H9 (cell line): ENCODE results near the gene DNER. TPM values are rescaled to one million over a fixed set of nuclear protein-coding genes. Genes with fewer than 3 reads are reported as not detected.

Source experiments
- DNase-seq: peaks from one replicate; pipeline ENCODE4 v3.0.0-alpha.2; 2017
- H2AFZ ChIP-seq: one replicate; pipeline ENCODE4 v1.6.1; 2013; ENCODE audit warnings: mild to moderate bottlenecking, low read length, control low read depth, moderate library complexity
- H2AK5ac ChIP-seq: 2 replicates; pipeline ENCODE4 v1.6.1; 2013; ENCODE audit warnings: low read length, control low read depth, mixed read lengths; ENCODE audit not compliant: insufficient read length
- H2BK120ac ChIP-seq: one replicate; pipeline ENCODE4 v1.6.1; 2013; ENCODE audit warnings: low read depth, mild to moderate bottlenecking, low read length, control low read depth, inconsistent platforms; ENCODE audit not compliant: poor library complexity, severe bottlenecking
- H2BK12ac ChIP-seq: 2 replicates; pipeline ENCODE4 v1.6.1; 2013; ENCODE audit warnings: low read length, control low read depth, mixed read lengths, low read depth; ENCODE audit not compliant: insufficient read length
- H2BK15ac ChIP-seq: 2 replicates; pipeline ENCODE4 v1.6.1; 2013; ENCODE audit warnings: low read depth, low read length, control low read depth
- H2BK20ac ChIP-seq: one replicate; pipeline ENCODE4 v1.6.1; 2013; ENCODE audit warnings: low read depth, mild to moderate bottlenecking, low read length, control low read depth, inconsistent platforms; ENCODE audit not compliant: poor library complexity, severe bottlenecking
- H2BK5ac ChIP-seq: 2 replicates; pipeline ENCODE4 v1.6.1; 2013; ENCODE audit warnings: low read length, control low read depth, mixed read lengths; ENCODE audit not compliant: insufficient read length
- H3K14ac ChIP-seq: 2 replicates; pipeline ENCODE4 v1.6.1; 2013; ENCODE audit warnings: low read length, control low read depth; ENCODE audit not compliant: insufficient read depth
- H3K18ac ChIP-seq: 2 replicates; pipeline ENCODE4 v1.6.1; 2013; ENCODE audit warnings: low read depth, mild to moderate bottlenecking, mixed read lengths, low read length, control low read depth; ENCODE audit not compliant: insufficient read length
- H3K23ac ChIP-seq: 2 replicates; pipeline ENCODE4 v1.6.1; 2013; ENCODE audit warnings: low read length, control low read depth, mixed read lengths, low read depth; ENCODE audit not compliant: insufficient read length
- H3K23me2 ChIP-seq: 2 replicates; pipeline ENCODE4 v1.6.1; 2013; ENCODE audit warnings: low read depth, mild to moderate bottlenecking, mixed read lengths, low read length, control low read depth; ENCODE audit not compliant: insufficient read length, poor library complexity, severe bottlenecking
- H3K27ac ChIP-seq: 2 replicates; pipeline ENCODE4 v1.5.1; 2013; ENCODE audit warnings: low read length, control low read depth, mixed read lengths, low read depth; ENCODE audit not compliant: insufficient read length
- H3K27me3 ChIP-seq: 2 replicates; pipeline ENCODE4 v1.6.1; 2013; ENCODE audit warnings: low read length, control low read depth, inconsistent platforms; ENCODE audit not compliant: insufficient read depth
- H3K4ac ChIP-seq: 2 replicates; pipeline ENCODE4 v1.6.1; 2013; ENCODE audit warnings: low read depth, mild to moderate bottlenecking, control low read depth, inconsistent platforms, low read length, moderate library complexity
- H3K4me1 ChIP-seq: 2 replicates; pipeline ENCODE4 v1.6.1; 2013; ENCODE audit warnings: low read length, control low read depth, inconsistent platforms; ENCODE audit not compliant: insufficient read depth
- H3K4me2 ChIP-seq: 2 replicates; pipeline ENCODE4 v1.6.1; 2013; ENCODE audit warnings: low read length, control low read depth, mixed read lengths; ENCODE audit not compliant: insufficient read length, insufficient read depth
- H3K56ac ChIP-seq: 2 replicates; pipeline ENCODE4 v1.6.1; 2013; ENCODE audit warnings: low read depth, mild to moderate bottlenecking, mixed read lengths, low read length, control low read depth; ENCODE audit not compliant: insufficient read length
- H3K79me1 ChIP-seq: 2 replicates; pipeline ENCODE4 v1.6.1; 2013; ENCODE audit warnings: low read depth, mild to moderate bottlenecking, moderate library complexity, low read length, control low read depth, inconsistent platforms; ENCODE audit not compliant: insufficient read depth, poor library complexity, severe bottlenecking
- H3K79me2 ChIP-seq: 2 replicates; pipeline ENCODE4 v1.6.1; 2013; ENCODE audit warnings: low read length, control low read depth, inconsistent platforms; ENCODE audit not compliant: insufficient read depth
- H3K9ac ChIP-seq: 2 replicates; pipeline ENCODE4 v1.6.1; 2013; ENCODE audit warnings: low read length, control low read depth, mixed read lengths; ENCODE audit not compliant: insufficient read length; ENCODE audit errors: extremely low read depth
- H3K9me3 ChIP-seq: one replicate; pipeline ENCODE4 v1.6.1; 2013; ENCODE audit warnings: low read depth, low read length, inconsistent platforms; ENCODE audit not compliant: control insufficient read depth
- H3T11ph ChIP-seq: one replicate; pipeline ENCODE4 v1.6.1; 2013; ENCODE audit warnings: mild to moderate bottlenecking, low read length, control low read depth, inconsistent platforms
- H4K20me1 ChIP-seq: one replicate; pipeline ENCODE4 v1.6.1; 2013; ENCODE audit not compliant: control insufficient read depth, insufficient read length, insufficient read depth
- H4K5ac ChIP-seq: 2 replicates; pipeline ENCODE4 v1.6.1; 2013; ENCODE audit warnings: low read depth, mild to moderate bottlenecking, mixed read lengths, low read length, control low read depth; ENCODE audit not compliant: insufficient read length
- H4K8ac ChIP-seq: replicated peaks from 2 replicates; pipeline ENCODE4 v1.6.1; 2013; ENCODE audit warnings: low read length, control low read depth, mixed read lengths, low read depth; ENCODE audit not compliant: insufficient read length
- H4K91ac ChIP-seq: 2 replicates; pipeline ENCODE4 v1.6.1; 2013; ENCODE audit warnings: low read depth, mild to moderate bottlenecking, moderate library complexity, mixed read lengths, low read length, control low read depth; ENCODE audit not compliant: insufficient read length
- H3K27ac Mint-ChIP-seq, 3 experiments: 2 replicates in 2 of 3; 3 replicates in 1 of 3; pipeline ENCODE4 v1.8.0; 2020 to 2021; ENCODE audit warnings: mixed read lengths in 3 of 3, mild to moderate bottlenecking in 1 of 3, moderate library complexity in 1 of 3
- H3K27me3 Mint-ChIP-seq: 2 replicates; pipeline ENCODE4 v1.8.0; 2021; ENCODE audit warnings: low read depth, mild to moderate bottlenecking, moderate library complexity, mixed read lengths
- H3K36me3 Mint-ChIP-seq, 3 experiments: 2 replicates in 2 of 3; 3 replicates in 1 of 3; pipeline ENCODE4 v1.8.0; 2020 to 2021; ENCODE audit warnings: low read depth in 3 of 3, mixed read lengths in 3 of 3; ENCODE audit not compliant: insufficient read depth in 1 of 3
- H3K4me1 Mint-ChIP-seq, 2 experiments: 2 replicates each; pipeline ENCODE4 v1.8.0; 2020; ENCODE audit warnings: mixed read lengths in 2 of 2
- H3K4me3 Mint-ChIP-seq, 2 experiments: 2 replicates in 1 of 2; 3 replicates in 1 of 2; pipeline ENCODE4 v1.8.0; 2020 to 2021; ENCODE audit warnings: mild to moderate bottlenecking in 2 of 2, mixed read lengths in 2 of 2, moderate library complexity in 1 of 2
- H3K9me3 Mint-ChIP-seq, 2 experiments: 2 replicates in 1 of 2; 3 replicates in 1 of 2; pipeline ENCODE4 v1.8.0; 2020; ENCODE audit warnings: mild to moderate bottlenecking in 2 of 2, mixed read lengths in 2 of 2, moderate library complexity in 1 of 2
- WGBS: extraction: QIAGEN DNeasy Blood & Tissue Kit; methylation state at CpG from one replicate; pipeline ENCODE4 v1.1.7; 2013; ENCODE audit warnings: missing lambda C conversion rate, low lambda C conversion rate, mixed read lengths; ENCODE audit not compliant: insufficient read length; ENCODE audit errors: extremely low coverage; 5-methylcytosine and 5-hydroxymethylcytosine counted together
- total RNA-seq: library from RNA; stranded (reverse); gene quantifications from 2 replicates; pipeline ENCODE4 v1.2.1, GENCODE V29; 2021
- TF ChIP-seq, protein P1 (sequence below): fragments of 200-600 bp; sonication (generic); conservative IDR thresholded peaks from 3 replicates; pipeline ENCODE4 v1.8.0; 2021; ENCODE audit warnings: antibody characterized with exemption, mild to moderate bottlenecking

The DNER gene
- total RNA-seq, 1 experiment from 2014 or later = 1.0 TPM

DNA sequence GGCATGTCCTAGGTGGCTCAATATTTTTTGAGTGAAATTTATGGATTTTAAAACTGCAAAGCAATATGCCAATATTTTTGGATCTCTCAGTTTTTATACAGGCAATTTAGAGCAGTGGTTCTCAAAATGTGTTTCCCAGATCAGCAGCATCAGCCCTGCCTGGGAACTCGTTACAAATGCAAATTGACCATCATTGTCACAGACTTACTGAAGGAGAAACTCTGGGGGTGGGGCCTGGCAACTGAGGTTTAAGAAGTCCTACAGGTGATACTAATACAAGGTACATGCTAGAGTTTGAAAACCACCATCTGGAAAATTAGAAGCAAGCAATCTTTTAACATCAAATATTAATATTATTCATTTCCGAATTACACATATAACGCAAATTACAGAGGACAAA, 227.7 kb downstream of the DNER start:
- Histone ChIP-seq H3K4me1 (peaks cover 5% of the 10 kb centered on the region), H4K8ac (no peak overlapping the region), H3K79me2 (no peaks in the 10 kb centered on the region), H2BK12ac (no peak overlapping the region), H3K23me2 (no peaks in the 10 kb centered on the region), H2BK15ac (no peak overlapping the region), H2BK120ac (no peak overlapping the region), H3T11ph (no peak overlapping the region), H2AK5ac (no peak overlapping the region), H3K18ac (no peak overlapping the region), H3K56ac (no peak overlapping the region), H2BK20ac (no peak overlapping the region), H3K27me3 (no peaks in the 10 kb centered on the region), H3K23ac (no peak overlapping the region), H4K91ac (no peak overlapping the region), H2BK5ac (no peak overlapping the region), H3K4ac (no peak overlapping the region), H2AFZ (no peak overlapping the region), H4K5ac (no peak overlapping the region), H3K27ac (no peak overlapping the region), H3K9ac (no peak overlapping the region), H3K79me1 (no peaks in the 10 kb centered on the region), H3K9me3 (peaks cover 7% of the 10 kb centered on the region), H3K14ac (no peak overlapping the region), H3K4me2 (no peak overlapping the region), H4K20me1 (no peaks in the 10 kb centered on the region)
- Mint-ChIP-seq H3K27ac (no peak overlapping the region), H3K27me3 (no peaks in the 10 kb centered on the region), H3K4me3 (no peak overlapping the region), H3K9me3 (peaks cover 15 to 17% of the 10 kb centered on the region in 2 experiments), H3K36me3 (peaks cover 4 to 16% (median 6%) of the 10 kb centered on the region in 3 experiments; a peak in 6 of 7 replicates), H3K4me1 (peaks cover 23% of the 10 kb centered on the region in 2 experiments)
- DNase-seq = peak; percentile 54
- no CpG with 5 or more reads among the region's 3 CpGs for WGBS
- TF ChIP-seq, protein P1, sequence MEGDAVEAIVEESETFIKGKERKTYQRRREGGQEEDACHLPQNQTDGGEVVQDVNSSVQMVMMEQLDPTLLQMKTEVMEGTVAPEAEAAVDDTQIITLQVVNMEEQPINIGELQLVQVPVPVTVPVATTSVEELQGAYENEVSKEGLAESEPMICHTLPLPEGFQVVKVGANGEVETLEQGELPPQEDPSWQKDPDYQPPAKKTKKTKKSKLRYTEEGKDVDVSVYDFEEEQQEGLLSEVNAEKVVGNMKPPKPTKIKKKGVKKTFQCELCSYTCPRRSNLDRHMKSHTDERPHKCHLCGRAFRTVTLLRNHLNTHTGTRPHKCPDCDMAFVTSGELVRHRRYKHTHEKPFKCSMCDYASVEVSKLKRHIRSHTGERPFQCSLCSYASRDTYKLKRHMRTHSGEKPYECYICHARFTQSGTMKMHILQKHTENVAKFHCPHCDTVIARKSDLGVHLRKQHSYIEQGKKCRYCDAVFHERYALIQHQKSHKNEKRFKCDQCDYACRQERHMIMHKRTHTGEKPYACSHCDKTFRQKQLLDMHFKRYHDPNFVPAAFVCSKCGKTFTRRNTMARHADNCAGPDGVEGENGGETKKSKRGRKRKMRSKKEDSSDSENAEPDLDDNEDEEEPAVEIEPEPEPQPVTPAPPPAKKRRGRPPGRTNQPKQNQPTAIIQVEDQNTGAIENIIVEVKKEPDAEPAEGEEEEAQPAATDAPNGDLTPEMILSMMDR = no peak
